A549 (cell line): Measurements from ENCODE around the gene GHRHR. TPM values are rescaled to one million over a fixed set of nuclear protein-coding genes. Genes with fewer than 3 reads are reported as not detected.

Source experiments
- GATA3 ChIP-seq: IDR thresholded peaks from 2 replicates; pipeline ENCODE4 v1.6.1; 2012; ENCODE audit warnings: borderline replicate concordance
- HES2 ChIP-seq: fragments of >200 bp; sonication (Bioruptor Twin); formaldehyde crosslinking; IDR thresholded peaks from 2 replicates; pipeline ENCODE4 v1.6.1; 2016
- PBX3 ChIP-seq: IDR thresholded peaks from 2 replicates; pipeline ENCODE4 v1.6.1; 2012
- RAD21 ChIP-seq, 2 experiments: fragments of >200 bp in 1 of 2; sonication (Bioruptor Twin) in 1 of 2; formaldehyde crosslinking in 1 of 2; IDR thresholded peaks in 1 of 2; conservative IDR thresholded peaks in 1 of 2; 2 replicates in 1 of 2; 3 replicates in 1 of 2; pipeline ENCODE4 v1.6.1; 2012 to 2018; ENCODE audit warnings: inconsistent platforms in 1 of 2
- polyA plus RNA-seq, 4 experiments: library from polyadenylated mRNA; depleted of rRNA in 3 of 4; stranded (reverse); fragments of >200 nt; fragmentation: RNase III in 1 of 4; extraction: RNeasy Plus Mini Kit Qiagen cat#74134 plus additional on column Dnase treatment in 1 of 4; gene quantifications; 2 replicates in 3 of 4; 3 replicates in 1 of 4; pipeline ENCODE4 v1.2.3, GENCODE V29; 2011 to 2017
- TF ChIP-seq, protein P1 (sequence below): fragments of >200 bp; sonication (Bioruptor Twin); formaldehyde crosslinking; IDR thresholded peaks from 3 replicates; pipeline ENCODE4 v1.6.1; 2016

Gene GHRHR
- polyA plus RNA-seq, 2 of the 4 experiments (the other 2 are of a cell fraction) = not detected

DNA sequence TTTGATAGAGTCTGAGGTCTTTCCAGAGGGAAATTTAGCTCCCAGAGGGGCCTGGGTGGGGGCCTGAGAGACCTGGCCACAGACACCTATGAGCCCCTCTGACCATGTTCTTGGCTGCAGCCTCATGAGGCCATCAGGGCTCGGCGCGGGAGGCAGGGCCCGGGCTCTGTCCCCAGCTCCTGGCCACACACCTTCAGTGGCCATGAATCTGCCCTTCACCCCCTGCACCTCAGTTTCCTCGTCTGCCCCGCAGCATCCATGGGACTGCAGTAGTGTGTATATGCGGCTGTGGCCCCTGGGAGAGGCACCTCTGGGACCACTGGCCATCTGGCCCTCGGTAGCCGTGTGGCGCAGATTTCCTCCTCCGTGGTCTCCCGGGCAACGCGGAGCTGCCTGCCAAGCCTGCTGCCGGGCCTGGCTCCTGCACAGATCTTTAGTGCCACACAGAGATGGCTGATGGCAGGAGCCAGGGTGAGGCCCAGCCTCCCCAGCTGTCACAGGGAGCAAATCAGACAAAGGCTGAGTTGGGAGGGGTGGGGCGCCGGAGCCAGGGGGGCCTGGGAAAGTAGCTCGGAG is 64.8 kb downstream of the GHRHR start (continued):
- no peak for TF ChIP-seq PBX3
- TF ChIP-seq, protein P1, sequence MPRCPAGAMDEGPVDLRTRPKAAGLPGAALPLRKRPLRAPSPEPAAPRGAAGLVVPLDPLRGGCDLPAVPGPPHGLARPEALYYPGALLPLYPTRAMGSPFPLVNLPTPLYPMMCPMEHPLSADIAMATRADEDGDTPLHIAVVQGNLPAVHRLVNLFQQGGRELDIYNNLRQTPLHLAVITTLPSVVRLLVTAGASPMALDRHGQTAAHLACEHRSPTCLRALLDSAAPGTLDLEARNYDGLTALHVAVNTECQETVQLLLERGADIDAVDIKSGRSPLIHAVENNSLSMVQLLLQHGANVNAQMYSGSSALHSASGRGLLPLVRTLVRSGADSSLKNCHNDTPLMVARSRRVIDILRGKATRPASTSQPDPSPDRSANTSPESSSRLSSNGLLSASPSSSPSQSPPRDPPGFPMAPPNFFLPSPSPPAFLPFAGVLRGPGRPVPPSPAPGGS = no peak
- TF ChIP-seq RAD21 (conservative IDR thresholded peaks at IDR 0.05 in 1 of 2, IDR thresholded peaks at IDR 0.05 in 1 of 2) = no peak
- no peak for TF ChIP-seq GATA3
- TF ChIP-seq HES2 = no peak

Other genes with a start within 250 kb of the GHRHR start
- not detected in 2 replicates for gene INMT, start 211.8 kb upstream of the GHRHR start, polyA plus RNA-seq (2011; rRNA removed)
- 0.03 TPM in 1 of 3 replicates, not detected in the others for gene INMT, start 211.8 kb upstream of the GHRHR start, polyA plus RNA-seq (2017; fragmentation: RNase III; extraction: RNeasy Plus Mini Kit Qiagen cat#74134 plus additional on column Dnase treatment)
- 1.8 and 2.9 TPM in 2 replicates for gene MINDY4, start 192.5 kb upstream of the GHRHR start, polyA plus RNA-seq (2011; rRNA removed)
- 3.6 TPM in 3 replicates for gene MINDY4, start 192.5 kb upstream of the GHRHR start, polyA plus RNA-seq (2017; fragmentation: RNase III; extraction: RNeasy Plus Mini Kit Qiagen cat#74134 plus additional on column Dnase treatment)
- 0.53 and 0.58 TPM in 2 replicates for gene AQP1, start 52.1 kb upstream of the GHRHR start, polyA plus RNA-seq (2011; rRNA removed)
- 0.49 to 0.55 TPM (median 0.50 TPM) in 3 replicates for gene AQP1, start 52.1 kb upstream of the GHRHR start, polyA plus RNA-seq (2017; fragmentation: RNase III; extraction: RNeasy Plus Mini Kit Qiagen cat#74134 plus additional on column Dnase treatment)
- 0.03 TPM in 1 of 2 replicates, not detected in the other for gene ADCYAP1R1, start 88.4 kb downstream of the GHRHR start, polyA plus RNA-seq (2011; rRNA removed)
- 0.01 TPM in 1 of 3 replicates, not detected in the others for gene ADCYAP1R1, start 88.4 kb downstream of the GHRHR start, polyA plus RNA-seq (2017; fragmentation: RNase III; extraction: RNeasy Plus Mini Kit Qiagen cat#74134 plus additional on column Dnase treatment)